T-helper 1 cell treated with Interleukin-12 subunit alpha and Interleukin-12 subunit beta and Interleukin-4 antibody, amounts not matched to agents 30 μg/mL and 1 μg/mL, for 36 hours (primary cell): ENCODE measurements around the gene SLC17A1.
"Not testable (repeated sequence)": the region's sequence is repeated elsewhere in the genome, so short reads cannot be mapped to it uniquely, and the experiment has no call there.

Source experiments
- H3K27ac Mint-ChIP-seq: one replicate; pipeline ENCODE4 v1.8.0; 2021; ENCODE audit warnings: mild to moderate bottlenecking, mixed read lengths
- H3K27me3 Mint-ChIP-seq: one replicate; pipeline ENCODE4 v1.8.0; 2021; ENCODE audit warnings: low read depth, mixed read lengths
- H3K36me3 Mint-ChIP-seq: one replicate; pipeline ENCODE4 v1.8.0; 2021; ENCODE audit warnings: low read depth, mixed read lengths
- H3K4me1 Mint-ChIP-seq: one replicate; pipeline ENCODE4 v1.8.0; 2021; ENCODE audit warnings: low read depth, mixed read lengths
- H3K4me3 Mint-ChIP-seq: one replicate; pipeline ENCODE4 v1.8.0; 2021; ENCODE audit warnings: mild to moderate bottlenecking, moderate library complexity, mixed read lengths
- H3K9me3 Mint-ChIP-seq: one replicate; pipeline ENCODE4 v1.8.0; 2021; ENCODE audit warnings: mixed read lengths

Gene SLC17A1

GRCh38 chr6:25756382-25757363 is 75.2 kb downstream of the SLC17A1 start:
- H3K27me3 Mint-ChIP-seq = peaks cover 28% of the 10 kb centered on the region
- H3K9me3 Mint-ChIP-seq = no peaks in the 10 kb centered on the region
- no peak overlapping the region for H3K4me3 Mint-ChIP-seq
- H3K36me3 Mint-ChIP-seq = no peaks in the 10 kb centered on the region
- H3K27ac Mint-ChIP-seq = no peak overlapping the region
- H3K4me1 Mint-ChIP-seq = no peaks in the 10 kb centered on the region

GRCh38 chr6:25755483-25755882 is 76.4 kb downstream of the SLC17A1 start:
- no peaks in the 10 kb centered on the region for H3K9me3 Mint-ChIP-seq
- no peaks in the 10 kb centered on the region for H3K36me3 Mint-ChIP-seq
- H3K4me1 Mint-ChIP-seq = no peaks in the 10 kb centered on the region
- no peak overlapping the region for H3K4me3 Mint-ChIP-seq
- H3K27ac Mint-ChIP-seq = no peak overlapping the region
- H3K27me3 Mint-ChIP-seq = peaks cover 24% of the 10 kb centered on the region

GRCh38 chr6:25754535-25754934 is 77.3 kb downstream of the SLC17A1 start, which contains the start of gene SLC17A4:
Gene SLC17A4, plus strand, starts transcription at chr6:25754742. Its CDS starts 7,221 bp downstream, at chr6:25761963.
- H3K27ac Mint-ChIP-seq = no peak within 1 kb of the TSS
- no peak within 1 kb of the TSS for H3K4me3 Mint-ChIP-seq
- H3K27me3 Mint-ChIP-seq = peaks cover 22% of the 10 kb centered on the region
- no peaks in the 10 kb centered on the region for H3K4me1 Mint-ChIP-seq
- H3K36me3 Mint-ChIP-seq = no peaks in the 10 kb centered on the region
- no peaks in the 10 kb centered on the region for H3K9me3 Mint-ChIP-seq

GRCh38 chr6:25753079-25753478 is 78.8 kb downstream of the SLC17A1 start:
- Mint-ChIP-seq H3K27me3 (peaks cover 13% of the 10 kb centered on the region), H3K4me1 (no peaks in the 10 kb centered on the region), H3K9me3 (no peaks in the 10 kb centered on the region), H3K27ac (no peak overlapping the region), H3K4me3 (no peak overlapping the region), H3K36me3 (no peaks in the 10 kb centered on the region)

GRCh38 chr6:25750906-25751305 is 80.9 kb downstream of the SLC17A1 start:
- no peak overlapping the region for H3K27ac Mint-ChIP-seq
- H3K4me3 Mint-ChIP-seq = no peak overlapping the region
- no peaks in the 10 kb centered on the region for H3K4me1 Mint-ChIP-seq
- no peaks in the 10 kb centered on the region for H3K36me3 Mint-ChIP-seq
- peaks cover 6% of the 10 kb centered on the region for H3K27me3 Mint-ChIP-seq
- no peaks in the 10 kb centered on the region for H3K9me3 Mint-ChIP-seq

- no peak overlapping the region for H3K4me3 Mint-ChIP-seq
- H3K9me3 Mint-ChIP-seq = no peaks in the 10 kb centered on the region
- peaks cover 3% of the 10 kb centered on the region for H3K27me3 Mint-ChIP-seq
- H3K36me3 Mint-ChIP-seq = no peaks in the 10 kb centered on the region
- no peaks in the 10 kb centered on the region for H3K4me1 Mint-ChIP-seq
- H3K27ac Mint-ChIP-seq = no peak overlapping the region
Measured at GRCh38 chr6:25749837-25750236, 82.0 kb downstream of the SLC17A1 start.

GRCh38 chr6:25748601-25749517 is 83.0 kb downstream of the SLC17A1 start:
- not testable (repeated sequence) for H3K27ac Mint-ChIP-seq, H3K4me1 Mint-ChIP-seq, H3K4me3 Mint-ChIP-seq, H3K9me3 Mint-ChIP-seq, H3K27me3 Mint-ChIP-seq, H3K36me3 Mint-ChIP-seq

- no peaks in the 10 kb centered on the region for H3K4me1 Mint-ChIP-seq
Measured at GRCh38 chr6:25748049-25748448, 83.8 kb downstream of the SLC17A1 start.

GRCh38 chr6:25747477-25747876 is 84.4 kb downstream of the SLC17A1 start:
- no peaks in the 10 kb centered on the region for H3K36me3 Mint-ChIP-seq
- H3K27me3 Mint-ChIP-seq = no peaks in the 10 kb centered on the region
- no peaks in the 10 kb centered on the region for H3K9me3 Mint-ChIP-seq
- H3K27ac Mint-ChIP-seq = no peak overlapping the region
- H3K4me3 Mint-ChIP-seq = no peak overlapping the region
- H3K4me1 Mint-ChIP-seq = no peaks in the 10 kb centered on the region

More at GRCh38 chr6:25748049-25748448, 83.8 kb downstream of the SLC17A1 start:
- Mint-ChIP-seq H3K4me3 (no peak overlapping the region), H3K36me3 (no peaks in the 10 kb centered on the region), H3K9me3 (no peaks in the 10 kb centered on the region), H3K27ac (no peak overlapping the region), H3K27me3 (no peaks in the 10 kb centered on the region)

GRCh38 chr6:25746968-25747367 is 84.9 kb downstream of the SLC17A1 start:
- Mint-ChIP-seq H3K27ac (no peak overlapping the region), H3K36me3 (no peaks in the 10 kb centered on the region), H3K27me3 (no peaks in the 10 kb centered on the region), H3K9me3 (no peaks in the 10 kb centered on the region), H3K4me3 (no peak overlapping the region), H3K4me1 (no peaks in the 10 kb centered on the region)

- Mint-ChIP-seq H3K36me3 (no peaks in the 10 kb centered on the region), H3K4me1 (no peaks in the 10 kb centered on the region), H3K27me3 (no peaks in the 10 kb centered on the region), H3K4me3 (no peak overlapping the region), H3K27ac (no peak overlapping the region), H3K9me3 (peaks cover 1% of the 10 kb centered on the region)
Measured at GRCh38 chr6:25745836-25746235, 86.0 kb downstream of the SLC17A1 start.

- Mint-ChIP-seq H3K4me3 (no peak overlapping the region), H3K27ac (no peak overlapping the region), H3K4me1 (no peaks in the 10 kb centered on the region), H3K27me3 (peaks cover 4% of the 10 kb centered on the region), H3K9me3 (peaks cover 4% of the 10 kb centered on the region), H3K36me3 (no peaks in the 10 kb centered on the region)
Measured at GRCh38 chr6:25743868-25744267, 88.0 kb downstream of the SLC17A1 start.

- peaks cover 61% of the 10 kb centered on the region for H3K27me3 Mint-ChIP-seq
- H3K27ac Mint-ChIP-seq = no peak overlapping the region
- H3K4me1 Mint-ChIP-seq = no peaks in the 10 kb centered on the region
- peaks cover 22% of the 10 kb centered on the region for H3K9me3 Mint-ChIP-seq
- no peak overlapping the region for H3K4me3 Mint-ChIP-seq
- H3K36me3 Mint-ChIP-seq = no peaks in the 10 kb centered on the region
Measured at GRCh38 chr6:25735261-25735660, 96.6 kb downstream of the SLC17A1 start.
